ENCODE results near the gene PSAPL1.

The PSAPL1 gene

GRCh38 chr4:7466904-7467303 is 32.2 kb upstream of the PSAPL1 start:
- DNase-seq: no peak
- no peak overlapping the region for H3K4me3 ChIP-seq (ENCODE audit: control insufficient read depth in 1 of 7, extremely low read depth in 1 of 7, insufficient read depth in 4 of 7, low read depth in 2 of 7, low read length in 6 of 7)
- peaks cover 0 to 14% (median 0%) of the 10 kb centered on the region in 5 experiments for H3K9me3 ChIP-seq (ENCODE audit: control extremely low read depth in 1 of 5, control insufficient read depth in 4 of 5, insufficient read depth in 2 of 5, low read depth in 1 of 5, low read length in 4 of 5)
- H3K27me3 ChIP-seq (replicated peaks in 2 of 5; ENCODE audit: control insufficient read depth in 4 of 5, insufficient read depth in 5 of 5, low read length in 4 of 5): peaks cover 0 to 50% (median 4%) of the 10 kb centered on the region in 5 experiments
- no peaks in the 10 kb centered on the region for H3K4me1 ChIP-seq (ENCODE audit: control extremely low read depth in 1 of 4, control insufficient read depth in 4 of 4, insufficient read depth in 4 of 4, low read length in 3 of 4)
- H3K36me3 ChIP-seq (ENCODE audit: control insufficient read depth in 4 of 4, insufficient read depth in 4 of 4, low read length in 3 of 4): no peaks in the 10 kb centered on the region
- H3K27ac ChIP-seq (ENCODE audit: insufficient read depth in 1 of 2, low read depth in 1 of 2, low read length in 2 of 2, poor library complexity in 1 of 2, severe bottlenecking in 2 of 2): no peak overlapping the region
- 93% methylated on average over 7 of the region's 7 CpGs for WGBS (ENCODE audit: insufficient coverage)
- ChIA-PET CTCF (no interaction called here), POLR2A (no interaction called here)

- Histone ChIP-seq H3K9me3 (ENCODE audit: control extremely low read depth in 1 of 5, control insufficient read depth in 4 of 5, insufficient read depth in 2 of 5, low read depth in 1 of 5, low read length in 4 of 5) (peaks cover 0 to 14% (median 0%) of the 10 kb centered on the region in 5 experiments), H3K4me3 (ENCODE audit: control insufficient read depth in 1 of 7, extremely low read depth in 1 of 7, insufficient read depth in 4 of 7, low read depth in 2 of 7, low read length in 6 of 7) (no peak overlapping the region), H3K27me3 (replicated peaks in 2 of 5; ENCODE audit: control insufficient read depth in 4 of 5, insufficient read depth in 5 of 5, low read length in 4 of 5) (peaks cover 0 to 50% (median 4%) of the 10 kb centered on the region in 5 experiments), H3K4me1 (ENCODE audit: control extremely low read depth in 1 of 4, control insufficient read depth in 4 of 4, insufficient read depth in 4 of 4, low read length in 3 of 4) (no peaks in the 10 kb centered on the region), H3K27ac (ENCODE audit: insufficient read depth in 1 of 2, low read depth in 1 of 2, low read length in 2 of 2, poor library complexity in 1 of 2, severe bottlenecking in 2 of 2) (no peak overlapping the region), H3K36me3 (ENCODE audit: control insufficient read depth in 4 of 4, insufficient read depth in 4 of 4, low read length in 3 of 4) (no peaks in the 10 kb centered on the region)
- no peak for DNase-seq
- ChIA-PET CTCF (no interaction called here), POLR2A (no interaction called here)
- 90% methylated on average over 4 of the region's 8 CpGs for WGBS (ENCODE audit: insufficient coverage)
Measured at GRCh38 chr4:7466215-7466614, 31.5 kb upstream of the PSAPL1 start.

DNA sequence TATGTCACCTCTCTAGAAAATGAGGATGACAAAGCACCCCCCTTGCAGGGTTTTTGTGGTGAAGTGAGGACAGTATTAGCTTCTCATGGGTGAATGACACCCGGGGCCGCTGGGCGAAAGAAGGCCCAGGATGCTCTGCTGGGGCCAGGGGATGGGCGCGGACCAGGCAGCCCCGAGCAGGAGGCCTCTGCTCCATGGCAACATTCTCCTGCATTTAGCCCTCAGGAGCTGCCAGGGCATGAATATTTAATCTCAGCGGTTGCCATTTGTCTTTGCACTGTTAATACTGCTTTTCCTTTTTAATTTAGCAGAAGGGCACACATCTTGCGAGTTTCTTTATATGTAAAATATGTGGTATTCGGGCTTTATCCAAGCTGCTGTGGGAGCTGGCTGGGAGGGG is 30.3 kb upstream of the PSAPL1 start:
- H3K4me3 ChIP-seq (ENCODE audit: control insufficient read depth in 1 of 7, extremely low read depth in 1 of 7, insufficient read depth in 4 of 7, low read depth in 2 of 7, low read length in 6 of 7): no peak overlapping the region
- H3K4me1 ChIP-seq (ENCODE audit: control extremely low read depth in 1 of 4, control insufficient read depth in 4 of 4, insufficient read depth in 4 of 4, low read length in 3 of 4): no peaks in the 10 kb centered on the region
- H3K27me3 ChIP-seq (replicated peaks in 2 of 5; ENCODE audit: control insufficient read depth in 4 of 5, insufficient read depth in 5 of 5, low read length in 4 of 5): peaks cover 0 to 49% (median 4%) of the 10 kb centered on the region in 5 experiments
- WGBS (ENCODE audit: insufficient coverage): 94% methylated on average over 9 of the region's 9 CpGs
- no peak for DNase-seq
- ChIA-PET CTCF (no interaction called here), POLR2A (no interaction called here)
- peaks cover 0 to 14% (median 0%) of the 10 kb centered on the region in 5 experiments for H3K9me3 ChIP-seq (ENCODE audit: control extremely low read depth in 1 of 5, control insufficient read depth in 4 of 5, insufficient read depth in 2 of 5, low read depth in 1 of 5, low read length in 4 of 5)
- H3K36me3 ChIP-seq (ENCODE audit: control insufficient read depth in 4 of 4, insufficient read depth in 4 of 4, low read length in 3 of 4): no peaks in the 10 kb centered on the region
- no peak overlapping the region for H3K27ac ChIP-seq (ENCODE audit: insufficient read depth in 1 of 2, low read depth in 1 of 2, low read length in 2 of 2, poor library complexity in 1 of 2, severe bottlenecking in 2 of 2)

DNA sequence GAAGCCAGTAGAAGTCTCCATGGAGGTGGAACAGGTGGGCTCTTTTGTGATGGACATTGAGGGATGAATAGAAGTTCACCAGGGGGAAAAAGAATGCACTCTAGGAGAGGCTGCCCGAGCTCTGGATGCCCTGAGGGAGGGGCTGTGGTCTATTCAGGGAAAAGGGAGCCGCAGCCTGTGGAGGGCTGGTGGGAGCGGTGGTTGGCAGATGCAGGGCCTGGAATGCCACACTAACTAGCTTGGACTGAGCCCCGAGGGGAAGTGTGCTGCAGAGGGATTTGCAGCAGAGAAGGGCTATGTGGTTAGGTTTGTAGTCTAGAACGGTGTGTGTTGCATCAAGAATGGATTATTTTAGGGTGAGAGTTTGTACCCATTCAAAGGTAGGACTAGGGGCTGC is 29.5 kb upstream of the PSAPL1 start:
- no peak overlapping the region for H3K4me3 ChIP-seq (ENCODE audit: control insufficient read depth in 1 of 7, extremely low read depth in 1 of 7, insufficient read depth in 4 of 7, low read depth in 2 of 7, low read length in 6 of 7)
- CTCF ChIA-PET: no interaction called here
- no peaks in the 10 kb centered on the region for H3K4me1 ChIP-seq (ENCODE audit: control extremely low read depth in 1 of 4, control insufficient read depth in 4 of 4, insufficient read depth in 4 of 4, low read length in 3 of 4)
- POLR2A ChIA-PET: no interaction called here
- 93% methylated on average over 5 of the region's 5 CpGs for WGBS (ENCODE audit: insufficient coverage)
- no peak for DNase-seq
- no peak overlapping the region for H3K27ac ChIP-seq (ENCODE audit: insufficient read depth in 1 of 2, low read depth in 1 of 2, low read length in 2 of 2, poor library complexity in 1 of 2, severe bottlenecking in 2 of 2)
- peaks cover 0 to 14% (median 0%) of the 10 kb centered on the region in 5 experiments for H3K9me3 ChIP-seq (ENCODE audit: control extremely low read depth in 1 of 5, control insufficient read depth in 4 of 5, insufficient read depth in 2 of 5, low read depth in 1 of 5, low read length in 4 of 5)
- peaks cover 0 to 52% (median 4%) of the 10 kb centered on the region in 5 experiments for H3K27me3 ChIP-seq (replicated peaks in 2 of 5; ENCODE audit: control insufficient read depth in 4 of 5, insufficient read depth in 5 of 5, low read length in 4 of 5)
- no peaks in the 10 kb centered on the region for H3K36me3 ChIP-seq (ENCODE audit: control insufficient read depth in 4 of 4, insufficient read depth in 4 of 4, low read length in 3 of 4)

- POLR2A ChIA-PET: no interaction called here
- WGBS (ENCODE audit: insufficient coverage): 90% methylated on average over 15 of the region's 20 CpGs
- CTCF ChIA-PET: no interaction called here
Measured at GRCh38 chr4:7463566-7464258, 29.0 kb upstream of the PSAPL1 start.

DNA sequence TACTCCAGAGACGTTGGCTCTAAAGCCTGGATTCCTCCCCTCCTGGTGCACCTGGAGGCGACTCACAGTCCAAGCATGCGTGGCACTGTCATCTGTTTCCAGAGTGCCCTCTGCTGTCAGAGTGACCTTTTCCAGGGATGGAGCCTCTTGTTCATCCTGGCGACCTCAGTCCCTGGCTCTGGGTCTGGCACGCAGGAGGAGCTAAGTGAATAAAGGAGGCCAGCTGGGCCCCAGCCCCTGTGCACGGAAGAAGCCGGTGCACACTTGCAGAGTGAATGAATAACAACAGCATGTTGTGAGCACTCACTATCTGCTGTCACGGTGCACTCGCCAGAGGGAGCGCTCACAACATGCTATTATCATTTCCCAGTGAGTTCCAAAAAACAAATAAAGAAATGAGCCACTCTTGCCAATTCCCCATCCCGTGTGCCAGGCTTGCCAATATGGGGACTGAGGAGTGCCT is 27.8 kb upstream of the PSAPL1 start:
- Histone ChIP-seq H3K9me3 (ENCODE audit: control extremely low read depth in 1 of 5, control insufficient read depth in 4 of 5, insufficient read depth in 2 of 5, low read depth in 1 of 5, low read length in 4 of 5) (peaks cover 0 to 14% (median 0%) of the 10 kb centered on the region in 5 experiments), H3K36me3 (ENCODE audit: control insufficient read depth in 4 of 4, insufficient read depth in 4 of 4, low read length in 3 of 4) (no peaks in the 10 kb centered on the region), H3K4me1 (ENCODE audit: control extremely low read depth in 1 of 4, control insufficient read depth in 4 of 4, insufficient read depth in 4 of 4, low read length in 3 of 4) (no peaks in the 10 kb centered on the region), H3K27ac (ENCODE audit: insufficient read depth in 1 of 2, low read depth in 1 of 2, low read length in 2 of 2, poor library complexity in 1 of 2, severe bottlenecking in 2 of 2) (no peak overlapping the region), H3K4me3 (ENCODE audit: control insufficient read depth in 1 of 7, extremely low read depth in 1 of 7, insufficient read depth in 4 of 7, low read depth in 2 of 7, low read length in 6 of 7) (no peak overlapping the region), H3K27me3 (replicated peaks in 2 of 5; ENCODE audit: control insufficient read depth in 4 of 5, insufficient read depth in 5 of 5, low read length in 4 of 5) (peaks cover 0 to 53% (median 4%) of the 10 kb centered on the region in 5 experiments)
- POLR2A ChIA-PET: no interaction called here
- DNase-seq: no peak
- 68% methylated on average over 11 of the region's 11 CpGs for WGBS (ENCODE audit: insufficient coverage)
- CTCF ChIA-PET: no interaction called here

More at GRCh38 chr4:7463566-7464258, 29.0 kb upstream of the PSAPL1 start:
- Histone ChIP-seq H3K27ac (ENCODE audit: insufficient read depth in 1 of 2, low read depth in 1 of 2, low read length in 2 of 2, poor library complexity in 1 of 2, severe bottlenecking in 2 of 2) (no peak overlapping the region), H3K36me3 (ENCODE audit: control insufficient read depth in 4 of 4, insufficient read depth in 4 of 4, low read length in 3 of 4) (no peaks in the 10 kb centered on the region), H3K4me1 (ENCODE audit: control extremely low read depth in 1 of 4, control insufficient read depth in 4 of 4, insufficient read depth in 4 of 4, low read length in 3 of 4) (no peaks in the 10 kb centered on the region), H3K9me3 (ENCODE audit: control extremely low read depth in 1 of 5, control insufficient read depth in 4 of 5, insufficient read depth in 2 of 5, low read depth in 1 of 5, low read length in 4 of 5) (peaks cover 0 to 14% (median 0%) of the 10 kb centered on the region in 5 experiments), H3K27me3 (replicated peaks in 2 of 5; ENCODE audit: control insufficient read depth in 4 of 5, insufficient read depth in 5 of 5, low read length in 4 of 5) (peaks cover 0 to 52% (median 4%) of the 10 kb centered on the region in 5 experiments), H3K4me3 (ENCODE audit: control insufficient read depth in 1 of 7, extremely low read depth in 1 of 7, insufficient read depth in 4 of 7, low read depth in 2 of 7, low read length in 6 of 7) (no peak overlapping the region)
- no peak for DNase-seq

DNA sequence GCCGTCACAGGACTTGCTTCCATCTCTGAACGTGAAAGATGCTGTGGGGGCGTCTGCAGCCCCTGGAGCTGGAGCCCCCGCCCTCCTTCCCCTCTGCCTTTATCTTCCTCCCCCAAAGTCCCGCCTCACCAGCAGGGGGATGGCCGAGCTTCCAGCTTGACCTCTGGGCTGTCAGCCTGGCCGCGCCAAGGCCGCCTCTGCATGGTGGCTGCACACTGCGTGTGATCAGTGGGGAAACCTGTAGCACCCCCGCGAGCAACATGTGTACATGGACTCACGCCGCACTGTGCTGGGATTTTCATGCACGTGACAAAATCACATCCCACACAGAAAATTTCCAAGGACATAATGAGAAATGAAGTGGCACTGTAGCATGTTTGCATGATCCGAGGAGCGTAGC is 26.5 kb upstream of the PSAPL1 start:
- Histone ChIP-seq H3K27ac (ENCODE audit: insufficient read depth in 1 of 2, low read depth in 1 of 2, low read length in 2 of 2, poor library complexity in 1 of 2, severe bottlenecking in 2 of 2) (no peak overlapping the region), H3K9me3 (ENCODE audit: control extremely low read depth in 1 of 5, control insufficient read depth in 4 of 5, insufficient read depth in 2 of 5, low read depth in 1 of 5, low read length in 4 of 5) (peaks cover 0 to 8% (median 0%) of the 10 kb centered on the region in 5 experiments), H3K27me3 (replicated peaks in 2 of 5; ENCODE audit: control insufficient read depth in 4 of 5, insufficient read depth in 5 of 5, low read length in 4 of 5) (peaks cover 0 to 45% (median 4%) of the 10 kb centered on the region in 5 experiments), H3K4me1 (ENCODE audit: control extremely low read depth in 1 of 4, control insufficient read depth in 4 of 4, insufficient read depth in 4 of 4, low read length in 3 of 4) (no peaks in the 10 kb centered on the region), H3K4me3 (ENCODE audit: control insufficient read depth in 1 of 7, extremely low read depth in 1 of 7, insufficient read depth in 4 of 7, low read depth in 2 of 7, low read length in 6 of 7) (no peak overlapping the region), H3K36me3 (ENCODE audit: control insufficient read depth in 4 of 4, insufficient read depth in 4 of 4, low read length in 3 of 4) (no peaks in the 10 kb centered on the region)
- POLR2A ChIA-PET: no interaction called here
- 40% methylated on average over 12 of the region's 17 CpGs for WGBS (ENCODE audit: insufficient coverage)
- DNase-seq: no peak
- CTCF ChIA-PET: interaction anchor here (0.7 kb wide), 1 partner anchor 259 kb away, joined by 3 read pairs; no protein-coding TSS in a partner anchor

All from common myeloid progenitor, CD34-positive (primary cell).